Spleen (tissue), 7 donors: ENCODE data around the gene PDGFD.

Experiments
- POLR2A ChIP-seq, 3 donors: fragments of 450-650 bp; IDR thresholded peaks; one replicate each; pipeline ENCODE4 v1.5.1; 2017; ENCODE audit warnings: antibody characterized with exemption in 3 of 3, mild to moderate bottlenecking in 1 of 3
- POLR2AphosphoS5 ChIP-seq, 3 donors: sonication (generic); formaldehyde crosslinking; IDR thresholded peaks; one replicate each; pipeline ENCODE4 v1.5.1; 2017; ENCODE audit warnings: antibody characterized with exemption in 3 of 3
- TF ChIP-seq, protein P1 (sequence below), 11 experiments: fragments of 200-600 bp in 7 of 11; fragments of 450-650 bp in 4 of 11; sonication (generic) in 4 of 11; IDR thresholded peaks in 8 of 11; conservative IDR thresholded peaks in 3 of 11; 1 replicate in 7 of 11; 2 replicates in 4 of 11; pipeline versions ENCODE4 v1.4.0 to v1.8.0; 2016 to 2021; ENCODE audit warnings: antibody characterized with exemption in 11 of 11, inconsistent platforms in 4 of 11, mild to moderate bottlenecking in 1 of 11
- donor health status: DM: no; HTN: no; CAD: no; lungs with moderate emphysema.
- donor health status: DM: no; HTN: no; CAD: no.
- donor health status: DM: no; HTN: no; CAD: no.

DNA sequence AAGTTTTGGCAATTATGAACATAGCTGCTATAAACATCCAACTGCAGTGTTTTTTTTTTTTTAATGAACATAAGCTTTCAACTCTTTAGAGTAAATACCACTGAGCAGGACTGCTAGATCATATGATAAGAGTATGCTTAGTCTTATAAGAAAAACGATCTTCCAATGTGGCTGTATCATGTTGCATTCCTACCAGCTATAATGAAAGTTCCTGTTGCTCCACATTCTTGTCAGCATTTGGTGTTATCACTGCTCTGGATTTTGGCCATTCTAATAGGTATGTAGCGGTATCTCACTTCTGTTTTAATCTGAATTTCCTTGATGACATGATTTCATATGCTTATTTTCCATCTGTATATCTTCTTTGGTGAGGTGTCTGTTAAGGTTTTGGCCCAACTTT lies 50.4 kb downstream of the PDGFD start:
- TF ChIP-seq, protein P1, sequence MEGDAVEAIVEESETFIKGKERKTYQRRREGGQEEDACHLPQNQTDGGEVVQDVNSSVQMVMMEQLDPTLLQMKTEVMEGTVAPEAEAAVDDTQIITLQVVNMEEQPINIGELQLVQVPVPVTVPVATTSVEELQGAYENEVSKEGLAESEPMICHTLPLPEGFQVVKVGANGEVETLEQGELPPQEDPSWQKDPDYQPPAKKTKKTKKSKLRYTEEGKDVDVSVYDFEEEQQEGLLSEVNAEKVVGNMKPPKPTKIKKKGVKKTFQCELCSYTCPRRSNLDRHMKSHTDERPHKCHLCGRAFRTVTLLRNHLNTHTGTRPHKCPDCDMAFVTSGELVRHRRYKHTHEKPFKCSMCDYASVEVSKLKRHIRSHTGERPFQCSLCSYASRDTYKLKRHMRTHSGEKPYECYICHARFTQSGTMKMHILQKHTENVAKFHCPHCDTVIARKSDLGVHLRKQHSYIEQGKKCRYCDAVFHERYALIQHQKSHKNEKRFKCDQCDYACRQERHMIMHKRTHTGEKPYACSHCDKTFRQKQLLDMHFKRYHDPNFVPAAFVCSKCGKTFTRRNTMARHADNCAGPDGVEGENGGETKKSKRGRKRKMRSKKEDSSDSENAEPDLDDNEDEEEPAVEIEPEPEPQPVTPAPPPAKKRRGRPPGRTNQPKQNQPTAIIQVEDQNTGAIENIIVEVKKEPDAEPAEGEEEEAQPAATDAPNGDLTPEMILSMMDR (IDR thresholded peaks at IDR 0.05 in 8 of 11, conservative IDR thresholded peaks at IDR 0.05 in 3 of 11): no peak
- TF ChIP-seq POLR2AphosphoS5 (IDR thresholded peaks at IDR 0.05) (no peak), POLR2A (IDR thresholded peaks at IDR 0.05) (no peak)
